Thoracic aorta (tissue), 2 donors: ENCODE results near the gene MYT1. TPM values are rescaled to one million over a fixed set of nuclear protein-coding genes. Genes with fewer than 3 reads are reported as not detected.

Experiments used
- ATAC-seq: fragments of 150-250 bp; one replicate; pipeline ENCODE4 v1.8.0; 2017; ENCODE audit warnings: low read depth; ENCODE audit not compliant: insufficient number of reproducible peaks, low FRiP score
- DNase-seq: peaks from one replicate; pipeline ENCODE4 v3.0.0-alpha.2; 2020; ENCODE audit warnings: low spot score
- H3K27ac ChIP-seq, 2 donors: fragments of 200-600 bp; sonication (generic); 1 replicate in 1 of 2; 2 replicates in 1 of 2; pipeline ENCODE4 v1.5.1; 2016; ENCODE audit warnings: mild to moderate bottlenecking in 2 of 2, moderate library complexity in 2 of 2
- H3K27me3 ChIP-seq: fragments of 200-600 bp; sonication (generic); replicated peaks from 2 replicates; pipeline ENCODE4 v1.6.0; 2016; ENCODE audit warnings: mild to moderate bottlenecking; ENCODE audit not compliant: insufficient read depth
- H3K36me3 ChIP-seq: fragments of 200-600 bp; sonication (generic); one replicate; pipeline ENCODE4 v1.5.1; 2016
- H3K4me1 ChIP-seq, 2 donors: fragments of 200-600 bp; sonication (generic); 1 replicate in 1 of 2; 2 replicates in 1 of 2; pipeline versions ENCODE4 v1.5.1 to v1.6.0; 2016; ENCODE audit warnings: low read depth in 2 of 2, mild to moderate bottlenecking in 1 of 2; ENCODE audit not compliant: control insufficient read depth in 1 of 2
- H3K4me3 ChIP-seq: fragments of 200-600 bp; sonication (generic); 2 replicates; pipeline ENCODE4 v1.5.1; 2016; ENCODE audit warnings: mild to moderate bottlenecking
- H3K9me3 ChIP-seq: fragments of 200-600 bp; sonication (generic); 2 replicates; pipeline ENCODE4 v1.5.1; 2016
- CTCF ChIP-seq: fragments of 200-600 bp; sonication (generic); IDR thresholded peaks from one replicate; pipeline ENCODE4 v1.5.1; 2019; ENCODE audit warnings: antibody characterized with exemption
- total RNA-seq, 2 donors: library from RNA; depleted of rRNA; stranded (reverse); fragments of >200 nt; gene quantifications; one replicate each; pipeline versions ENCODE4 v1.1.0 to v1.2.3, GENCODE V29; 2016

Gene MYT1
- total RNA-seq, 2 donors from 2014 or later: not detected

GRCh38 chr20:64153861-64154589 lies 10.2 kb upstream of the MYT1 start:
- Histone ChIP-seq H3K9me3 (no peaks in the 10 kb centered on the region), H3K27ac (no peak overlapping the region), H3K4me1 (no peaks in the 10 kb centered on the region), H3K36me3 (no peaks in the 10 kb centered on the region), H3K27me3 (no peaks in the 10 kb centered on the region), H3K4me3 (no peak overlapping the region)
- no peak for TF ChIP-seq CTCF
- ATAC-seq (no peak), DNase-seq (no peak)

GRCh38 chr20:64154590-64155257 lies 9.5 kb upstream of the MYT1 start:
- H3K27ac ChIP-seq: no peak overlapping the region
- no peaks in the 10 kb centered on the region for H3K9me3 ChIP-seq
- no peaks in the 10 kb centered on the region for H3K4me1 ChIP-seq
- no peak for TF ChIP-seq CTCF
- H3K4me3 ChIP-seq: no peak overlapping the region
- H3K27me3 ChIP-seq: no peaks in the 10 kb centered on the region
- ATAC-seq: no peak
- no peaks in the 10 kb centered on the region for H3K36me3 ChIP-seq
- DNase-seq: no peak

GRCh38 chr20:64155258-64156135 lies 8.8 kb upstream of the MYT1 start:
- H3K27ac ChIP-seq: no peak overlapping the region
- no peaks in the 10 kb centered on the region for H3K9me3 ChIP-seq
- ATAC-seq (no peak), DNase-seq (no peak)
- no peak for TF ChIP-seq CTCF
- no peaks in the 10 kb centered on the region for H3K36me3 ChIP-seq
- H3K27me3 ChIP-seq: no peaks in the 10 kb centered on the region
- H3K4me3 ChIP-seq: no peak overlapping the region
- H3K4me1 ChIP-seq: no peaks in the 10 kb centered on the region

- Histone ChIP-seq H3K9me3 (no peaks in the 10 kb centered on the region), H3K27ac (no peak overlapping the region), H3K4me1 (no peaks in the 10 kb centered on the region), H3K36me3 (no peaks in the 10 kb centered on the region), H3K27me3 (no peaks in the 10 kb centered on the region), H3K4me3 (no peak overlapping the region)
- ATAC-seq (no peak), DNase-seq (no peak)
- TF ChIP-seq CTCF: no peak
Measured at GRCh38 chr20:64156136-64156885, 7.9 kb upstream of the MYT1 start.
